ENCODE results near the gene NIPAL1.

NIPAL1 gene

DNA sequence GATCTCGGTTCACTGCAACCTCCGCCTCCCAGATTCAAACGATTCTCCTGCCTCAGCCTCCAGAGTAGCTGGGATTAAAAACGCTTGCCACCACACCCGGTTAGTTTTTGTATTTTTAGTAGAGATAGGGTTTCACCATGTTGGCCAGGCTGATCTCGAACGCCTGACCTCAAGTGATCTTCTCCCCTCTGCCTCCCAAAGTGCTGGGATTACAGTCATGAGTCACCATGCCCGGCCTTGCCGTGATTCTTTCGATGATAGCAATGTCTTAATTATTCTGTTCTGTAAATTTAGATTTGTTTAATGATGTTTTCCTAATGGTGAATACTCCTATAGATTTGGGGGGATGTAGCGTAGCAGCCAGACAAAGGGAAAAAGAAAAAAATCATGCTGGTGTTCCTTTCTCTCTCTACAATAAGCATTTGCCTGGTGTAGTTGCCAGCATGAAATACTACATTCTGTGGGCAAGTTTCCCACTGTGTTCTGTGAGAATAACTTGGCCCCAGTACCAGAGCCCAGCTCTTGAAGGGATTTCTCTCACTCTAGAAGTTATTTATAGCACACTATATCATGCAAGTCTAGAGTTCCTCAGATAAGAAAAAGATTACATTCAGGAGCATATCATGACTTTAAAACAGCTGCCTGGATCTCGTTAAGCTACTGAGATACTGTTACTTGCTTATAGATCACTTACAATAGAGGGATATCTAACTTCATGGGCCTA lies 15.4 kb downstream of the NIPAL1 start:
- Histone ChIP-seq H2AFZ (ENCODE audit: low read depth) (no peak overlapping the region), H3K36me3 (ENCODE audit: insufficient read depth) (no peaks in the 10 kb centered on the region), H3K4me2 (no peak overlapping the region), H3K4me1 (ENCODE audit: low read depth, poor library complexity, severe bottlenecking) (peaks cover 11% of the 10 kb centered on the region), H4K20me1 (ENCODE audit: insufficient read depth) (no peaks in the 10 kb centered on the region), H3K27ac (no peak overlapping the region), H3K4me3 (IDR thresholded peaks at IDR 0.05; ENCODE audit: insufficient read depth, low read depth, low read length) (no peak overlapping the region), H3K9ac (no peak overlapping the region), H3K27me3 (ENCODE audit: insufficient read depth, low read depth) (no peaks in the 10 kb centered on the region), H3K79me2 (ENCODE audit: insufficient read depth, low read depth) (no peaks in the 10 kb centered on the region)
- TF ChIP-seq, protein P1, sequence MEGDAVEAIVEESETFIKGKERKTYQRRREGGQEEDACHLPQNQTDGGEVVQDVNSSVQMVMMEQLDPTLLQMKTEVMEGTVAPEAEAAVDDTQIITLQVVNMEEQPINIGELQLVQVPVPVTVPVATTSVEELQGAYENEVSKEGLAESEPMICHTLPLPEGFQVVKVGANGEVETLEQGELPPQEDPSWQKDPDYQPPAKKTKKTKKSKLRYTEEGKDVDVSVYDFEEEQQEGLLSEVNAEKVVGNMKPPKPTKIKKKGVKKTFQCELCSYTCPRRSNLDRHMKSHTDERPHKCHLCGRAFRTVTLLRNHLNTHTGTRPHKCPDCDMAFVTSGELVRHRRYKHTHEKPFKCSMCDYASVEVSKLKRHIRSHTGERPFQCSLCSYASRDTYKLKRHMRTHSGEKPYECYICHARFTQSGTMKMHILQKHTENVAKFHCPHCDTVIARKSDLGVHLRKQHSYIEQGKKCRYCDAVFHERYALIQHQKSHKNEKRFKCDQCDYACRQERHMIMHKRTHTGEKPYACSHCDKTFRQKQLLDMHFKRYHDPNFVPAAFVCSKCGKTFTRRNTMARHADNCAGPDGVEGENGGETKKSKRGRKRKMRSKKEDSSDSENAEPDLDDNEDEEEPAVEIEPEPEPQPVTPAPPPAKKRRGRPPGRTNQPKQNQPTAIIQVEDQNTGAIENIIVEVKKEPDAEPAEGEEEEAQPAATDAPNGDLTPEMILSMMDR (conservative IDR thresholded peaks at IDR 0.05; ENCODE audit: low read depth, low read length) = no peak

DNA sequence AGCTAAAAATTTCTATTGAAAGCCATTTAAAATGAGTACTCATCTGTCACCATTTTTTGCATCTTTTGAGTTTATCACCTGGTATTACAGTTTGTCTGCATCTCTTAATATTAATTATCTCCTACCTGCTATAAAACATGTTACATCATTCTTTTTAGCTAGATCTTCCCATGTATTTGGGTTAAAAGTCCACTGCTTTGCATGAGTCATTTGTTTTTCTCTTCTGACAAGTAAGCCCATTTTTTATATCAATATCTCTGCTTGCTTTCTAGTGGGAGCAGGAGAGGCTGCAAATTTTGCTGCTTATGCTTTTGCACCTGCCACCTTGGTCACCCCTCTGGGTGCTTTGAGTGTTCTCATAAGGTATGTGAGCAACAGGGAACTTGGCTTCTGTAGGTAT lies 16.1 kb downstream of the NIPAL1 start:
- Histone ChIP-seq H3K9ac (no peak overlapping the region), H3K4me2 (no peak overlapping the region), H2AFZ (ENCODE audit: low read depth) (no peak overlapping the region), H3K4me3 (IDR thresholded peaks at IDR 0.05; ENCODE audit: insufficient read depth, low read depth, low read length) (no peak overlapping the region), H4K20me1 (ENCODE audit: insufficient read depth) (no peaks in the 10 kb centered on the region), H3K36me3 (ENCODE audit: insufficient read depth) (no peaks in the 10 kb centered on the region), H3K4me1 (ENCODE audit: low read depth, poor library complexity, severe bottlenecking) (peaks cover 11% of the 10 kb centered on the region), H3K79me2 (ENCODE audit: insufficient read depth, low read depth) (no peaks in the 10 kb centered on the region), H3K27me3 (ENCODE audit: insufficient read depth, low read depth) (no peaks in the 10 kb centered on the region), H3K27ac (no peak overlapping the region)
- TF ChIP-seq, protein P1 (conservative IDR thresholded peaks at IDR 0.05; ENCODE audit: low read depth, low read length) = no peak

DNA sequence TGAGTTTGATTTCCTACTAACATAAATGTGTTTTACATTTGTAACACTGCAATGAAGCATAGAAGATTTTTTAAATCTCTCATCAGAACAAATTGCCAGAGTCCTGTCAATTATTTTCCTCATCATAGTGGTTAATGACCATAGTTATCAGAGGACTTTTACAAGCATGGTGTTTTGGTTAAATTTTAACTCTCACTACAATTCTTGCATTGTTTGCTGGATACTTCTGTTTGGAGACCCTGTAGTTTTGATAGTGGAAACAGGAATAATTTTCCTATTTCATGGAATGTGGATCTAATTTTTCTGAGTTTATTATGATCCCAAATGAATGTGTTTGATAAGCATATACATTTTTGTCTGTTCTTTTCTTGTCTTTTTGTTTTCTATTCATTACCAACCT lies 16.8 kb downstream of the NIPAL1 start:
- Histone ChIP-seq H3K4me2 (no peak overlapping the region), H3K27ac (no peak overlapping the region), H3K9ac (no peak overlapping the region), H3K36me3 (ENCODE audit: insufficient read depth) (no peaks in the 10 kb centered on the region), H3K4me3 (IDR thresholded peaks at IDR 0.05; ENCODE audit: insufficient read depth, low read depth, low read length) (no peak overlapping the region), H3K4me1 (ENCODE audit: low read depth, poor library complexity, severe bottlenecking) (peaks cover 7% of the 10 kb centered on the region), H3K79me2 (ENCODE audit: insufficient read depth, low read depth) (no peaks in the 10 kb centered on the region), H3K27me3 (ENCODE audit: insufficient read depth, low read depth) (no peaks in the 10 kb centered on the region), H2AFZ (ENCODE audit: low read depth) (no peak overlapping the region), H4K20me1 (ENCODE audit: insufficient read depth) (no peaks in the 10 kb centered on the region)
- TF ChIP-seq, protein P1 (conservative IDR thresholded peaks at IDR 0.05; ENCODE audit: low read depth, low read length) = no peak

DNA sequence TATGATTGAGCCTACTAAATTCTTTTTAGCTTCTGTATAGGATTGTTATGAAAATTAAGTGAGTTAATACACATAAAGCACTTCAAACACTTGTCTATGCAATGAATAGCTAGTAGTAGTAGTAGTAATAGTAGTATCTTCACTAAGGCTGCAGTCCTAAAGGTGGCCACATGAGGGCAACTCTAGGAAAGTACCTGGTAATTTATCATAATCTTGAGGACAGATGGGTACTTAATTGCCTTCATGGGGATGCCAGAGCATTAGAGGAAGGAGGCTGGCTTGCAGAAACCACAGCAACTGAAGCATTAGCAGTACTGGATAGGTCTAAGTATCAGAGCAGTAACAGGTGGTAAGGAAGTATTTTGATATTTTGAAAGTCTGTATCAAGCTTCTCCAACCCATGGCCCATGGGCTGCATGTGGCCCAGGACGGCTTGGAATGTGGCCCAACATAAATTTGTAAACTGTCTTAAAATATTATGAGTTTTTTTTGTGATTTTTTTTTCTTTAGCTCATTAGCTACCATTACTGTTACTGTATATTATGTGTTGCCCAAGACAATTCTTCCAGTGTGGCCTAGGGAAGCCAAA lies 17.3 kb downstream of the NIPAL1 start:
- Histone ChIP-seq H3K4me1 (ENCODE audit: low read depth, poor library complexity, severe bottlenecking) (peaks cover 2% of the 10 kb centered on the region), H3K4me3 (IDR thresholded peaks at IDR 0.05; ENCODE audit: insufficient read depth, low read depth, low read length) (no peak overlapping the region), H2AFZ (ENCODE audit: low read depth) (no peak overlapping the region), H3K79me2 (ENCODE audit: insufficient read depth, low read depth) (no peaks in the 10 kb centered on the region), H3K27ac (no peak overlapping the region), H3K4me2 (no peak overlapping the region), H3K9ac (no peak overlapping the region), H4K20me1 (ENCODE audit: insufficient read depth) (no peaks in the 10 kb centered on the region), H3K27me3 (ENCODE audit: insufficient read depth, low read depth) (no peaks in the 10 kb centered on the region), H3K36me3 (ENCODE audit: insufficient read depth) (no peaks in the 10 kb centered on the region)
- TF ChIP-seq, protein P1 (conservative IDR thresholded peaks at IDR 0.05; ENCODE audit: low read depth, low read length) = peak; percentile 74
